HG03066 (cell line): Measurements from ENCODE around the gene VTI1A.
"Not testable (repeated sequence)": the region's sequence is repeated elsewhere in the genome, so short reads cannot be mapped to it uniquely, and the experiment has no call there.

Source experiments
- ATAC-seq: cut with Tn5 transposase; IDR thresholded peaks from one replicate; pipeline ENCODE4 v1.9.1; 2021; ENCODE audit warnings: low read depth; ENCODE audit not compliant: unreplicated experiment

Gene VTI1A

GRCh38 chr10:112583236-112583939, 136.4 kb downstream of the VTI1A start:
- ATAC-seq: no peak

GRCh38 chr10:112584276-112584675, 137.3 kb downstream of the VTI1A start:
- no peak for ATAC-seq

GRCh38 chr10:112585126-112585525, 138.1 kb downstream of the VTI1A start:
- ATAC-seq: no peak

- no peak for ATAC-seq
Measured at GRCh38 chr10:112585960-112586359, 138.9 kb downstream of the VTI1A start.

DNA sequence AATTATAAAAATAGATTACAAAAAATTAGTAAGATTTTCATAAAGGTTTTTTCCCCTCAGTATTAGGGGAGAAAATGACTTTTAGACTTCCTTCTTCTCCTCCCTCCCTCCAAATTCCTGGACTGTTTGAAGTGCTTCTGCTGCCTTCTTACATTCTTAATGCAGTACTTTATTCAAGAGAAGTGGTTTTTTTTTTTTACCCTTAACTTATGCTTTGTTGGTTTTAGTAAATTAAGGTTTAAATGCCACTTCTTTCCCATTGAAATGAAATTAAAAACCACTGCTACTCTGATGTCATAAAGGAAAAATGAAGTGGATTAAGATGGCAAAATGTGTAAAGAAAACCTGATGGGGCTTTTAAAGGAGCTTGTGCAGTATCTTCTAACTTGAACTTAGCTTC, 140.7 kb downstream of the VTI1A start:
- no peak for ATAC-seq

DNA sequence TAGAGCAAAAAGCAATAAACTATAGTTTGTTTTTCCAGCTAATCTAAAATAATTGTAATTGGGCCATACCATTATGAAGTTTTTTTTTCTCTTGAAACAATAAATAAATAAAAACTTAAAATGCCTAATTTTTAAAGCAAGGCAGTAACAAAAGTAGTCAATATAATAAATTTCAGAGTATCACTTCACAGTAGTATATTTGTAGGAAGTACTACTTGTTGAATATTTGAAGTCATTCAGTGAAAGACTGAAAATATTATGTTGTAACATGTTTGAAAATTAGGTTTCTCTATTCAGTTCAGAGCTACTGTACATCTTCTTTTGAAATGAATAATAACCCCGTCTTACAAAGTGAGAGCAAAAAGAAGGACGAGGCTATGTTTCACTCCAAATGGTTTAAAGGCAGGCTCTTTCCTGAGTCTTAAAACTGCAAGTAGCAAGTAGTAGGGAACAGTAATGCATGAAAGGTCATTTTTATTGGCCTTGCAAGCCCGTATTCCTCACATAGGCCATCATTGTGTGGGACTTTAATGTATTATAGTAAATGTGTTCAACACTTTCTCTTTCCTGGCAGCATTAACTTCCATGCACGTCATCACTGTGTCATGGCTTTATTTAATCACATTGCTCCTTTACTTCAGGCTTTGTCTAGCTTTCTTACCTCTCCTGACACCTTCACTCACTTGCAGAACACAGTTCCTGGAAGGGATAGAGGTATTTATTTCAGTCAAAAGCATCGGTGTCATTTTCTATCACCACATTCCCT, 141.4 kb downstream of the VTI1A start:
- ATAC-seq: no peak

DNA sequence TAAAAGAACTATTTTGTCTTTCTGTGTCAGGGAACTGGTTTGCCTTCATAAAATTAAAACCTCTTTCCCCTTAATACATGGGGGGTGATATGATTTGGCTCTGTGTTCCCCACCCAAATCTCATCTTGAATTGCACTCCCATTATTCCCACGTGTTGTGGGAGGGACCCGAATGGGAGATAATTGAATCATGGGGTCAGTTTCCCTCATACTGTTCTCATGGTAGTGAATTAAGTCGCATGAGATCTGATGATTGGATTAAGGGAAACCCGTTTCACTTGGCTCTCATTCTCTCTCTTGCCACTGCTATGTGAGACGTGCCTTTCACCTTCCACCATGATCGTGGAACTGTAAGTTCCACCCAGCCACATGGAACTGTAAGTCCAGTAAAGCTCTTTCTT, 142.1 kb downstream of the VTI1A start:
- no peak for ATAC-seq

DNA sequence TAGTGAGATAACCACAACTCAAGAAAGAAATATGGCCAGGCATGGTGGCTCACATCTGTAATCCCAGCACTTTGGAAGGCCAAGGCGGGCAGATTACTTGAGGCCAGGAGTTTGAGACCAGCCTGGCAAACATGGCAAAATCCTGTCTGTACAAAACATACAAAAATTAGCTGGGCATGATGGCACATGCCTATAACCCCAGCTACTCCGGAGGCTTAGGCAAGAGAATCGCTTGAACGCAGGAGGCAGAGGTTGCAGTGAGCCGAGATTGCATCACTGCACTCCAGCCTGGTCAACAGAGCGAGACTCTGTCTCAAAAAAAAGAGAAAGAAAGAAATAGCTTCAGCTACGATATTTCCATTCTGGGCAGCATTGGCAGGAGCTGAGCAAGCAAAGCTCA, 143.8 kb downstream of the VTI1A start:
- ATAC-seq: not testable (repeated sequence)

GRCh38 chr10:112593023-112593422, 146.0 kb downstream of the VTI1A start:
- no peak for ATAC-seq

GRCh38 chr10:112601214-112602090, 154.4 kb downstream of the VTI1A start:
- ATAC-seq: no peak

DNA sequence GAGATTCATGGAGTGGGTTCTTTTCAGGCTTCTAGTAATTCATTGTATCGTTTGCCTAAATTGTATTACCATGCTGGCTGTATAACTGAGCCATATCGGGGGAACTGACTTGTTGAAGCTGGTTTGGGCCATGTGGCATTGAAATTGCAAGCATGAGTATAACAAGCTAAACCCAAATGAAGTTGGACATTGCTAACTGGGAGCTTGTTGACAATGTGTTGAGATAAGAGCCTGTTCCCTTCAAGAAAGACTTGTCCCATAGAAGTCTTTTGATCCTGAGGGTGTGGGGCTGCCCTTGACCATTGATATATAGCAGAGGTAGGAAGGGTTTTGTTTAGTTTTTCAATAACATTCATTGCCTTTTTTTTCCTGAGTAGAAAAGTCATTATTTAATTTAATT, 156.0 kb downstream of the VTI1A start:
- ATAC-seq: no peak

DNA sequence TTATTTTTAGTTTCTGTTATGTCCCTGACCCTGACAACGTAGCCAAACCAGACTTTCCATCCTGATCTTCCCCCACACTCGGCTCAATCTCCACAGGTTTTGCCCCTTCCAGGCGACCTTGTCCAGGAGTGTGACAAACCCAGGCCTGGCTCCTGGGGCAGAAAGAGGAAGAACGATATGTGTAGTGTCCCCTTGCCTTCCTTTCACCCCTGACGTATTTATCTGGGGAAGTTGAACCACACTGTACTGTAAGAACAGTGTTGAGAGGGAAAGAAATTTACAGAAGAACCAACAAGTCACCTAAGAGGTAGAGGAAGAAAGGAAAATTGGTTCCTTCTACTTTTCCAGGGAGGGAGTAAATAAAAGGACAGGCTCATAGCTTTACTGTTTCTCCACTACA, 158.0 kb downstream of the VTI1A start:
- ATAC-seq: no peak

GRCh38 chr10:112607506-112607905, 160.5 kb downstream of the VTI1A start:
- no peak for ATAC-seq

GRCh38 chr10:112613620-112614019, 166.6 kb downstream of the VTI1A start:
- ATAC-seq: no peak

GRCh38 chr10:112614072-112614471, 167.1 kb downstream of the VTI1A start:
- no peak for ATAC-seq

GRCh38 chr10:112614586-112614985, 167.6 kb downstream of the VTI1A start:
- ATAC-seq: no peak

DNA sequence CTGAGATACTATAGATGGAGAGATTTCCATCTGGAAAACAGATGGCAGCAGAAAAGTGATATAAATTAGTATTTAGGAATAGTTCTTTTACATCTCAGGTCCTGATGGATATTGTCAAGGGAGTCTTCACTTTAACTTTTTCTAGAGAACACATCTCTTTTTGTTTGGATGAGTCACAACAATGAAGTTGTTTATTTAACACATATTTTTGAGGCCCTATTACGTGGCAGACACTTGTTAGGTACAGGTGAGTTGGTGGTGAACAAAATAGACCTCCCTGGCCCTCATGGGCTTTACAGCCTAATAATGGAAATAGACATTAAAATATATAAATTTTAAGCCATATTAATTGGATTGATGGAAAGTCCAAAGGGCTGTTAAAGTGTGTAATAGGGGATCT, 168.3 kb downstream of the VTI1A start:
- no peak for ATAC-seq

DNA sequence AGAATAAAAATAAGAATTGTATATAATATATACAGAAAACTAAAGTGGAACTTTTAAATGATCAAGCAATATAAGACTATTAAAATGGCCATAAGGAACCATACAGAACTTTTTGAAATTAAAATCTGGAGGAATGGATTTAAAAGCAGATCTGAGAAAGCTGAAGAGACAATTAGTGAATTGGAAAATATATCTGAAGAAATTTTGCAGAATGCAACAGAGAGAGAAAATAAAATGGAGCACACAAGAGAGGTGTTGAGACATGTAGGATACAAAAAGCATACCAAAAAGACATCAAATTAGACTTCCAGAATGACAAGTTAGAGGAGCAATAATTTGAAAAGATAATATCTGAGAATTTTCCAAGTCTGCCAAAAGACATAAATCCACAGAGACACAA, 169.6 kb downstream of the VTI1A start:
- ATAC-seq: no peak

- no peak for ATAC-seq
Measured at GRCh38 chr10:112618814-112619213, 171.8 kb downstream of the VTI1A start.

DNA sequence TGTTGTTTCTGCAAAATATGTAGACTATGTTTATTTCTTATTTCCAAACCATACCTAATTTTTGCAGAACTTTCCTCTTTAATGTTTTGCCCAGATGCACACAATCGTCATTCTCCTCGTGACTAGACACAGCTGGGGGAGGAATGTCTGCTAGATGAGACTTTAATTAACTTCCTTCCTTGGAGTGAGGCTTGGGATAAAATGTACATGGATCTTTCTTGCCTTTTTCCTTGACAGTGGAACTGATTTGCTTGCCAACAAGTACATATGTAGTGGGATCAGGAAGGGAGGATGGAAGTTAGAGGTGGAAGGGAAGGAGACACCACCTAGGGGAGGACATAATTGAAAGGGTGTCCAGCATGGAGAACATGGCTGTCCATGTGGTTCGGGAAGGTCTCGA, 172.5 kb downstream of the VTI1A start:
- ATAC-seq: no peak

GRCh38 chr10:112622786-112623185, 175.8 kb downstream of the VTI1A start:
- ATAC-seq: no peak
